ENCODE results near the gene CORO2A. TPM values are rescaled to one million over a fixed set of nuclear protein-coding genes. Genes with fewer than 3 reads are reported as not detected.

Gene CORO2A
- total RNA-seq, 1 donor from 2014 or later, result 2.4 TPM

DNA sequence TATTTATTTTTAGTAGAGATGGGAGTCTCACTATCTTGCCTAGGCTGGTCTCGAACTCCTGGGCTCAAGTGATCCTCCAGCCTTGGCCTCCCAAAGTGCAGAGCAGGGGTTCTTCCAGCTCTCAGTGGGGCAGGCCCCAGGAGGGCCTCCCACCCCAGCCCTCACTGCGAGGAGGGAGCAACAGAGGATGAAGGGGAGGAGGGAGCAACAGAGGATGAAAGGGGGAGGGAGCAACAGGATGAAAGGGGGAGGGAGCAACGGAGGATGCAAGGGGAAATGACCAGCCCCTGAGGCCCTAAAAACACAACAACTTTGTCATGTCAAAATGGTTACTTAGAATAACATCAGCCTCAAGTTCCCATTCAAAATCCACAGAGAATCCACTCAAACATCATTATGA lies 83.4 kb downstream of the CORO2A start:
- no peak for DNase-seq (ENCODE audit: low spot score)
- Mint-ChIP-seq H3K36me3 (no peaks in the 10 kb centered on the region), H3K27me3 (ENCODE audit: insufficient read depth, low read depth) (peaks cover 3% of the 10 kb centered on the region), H3K27ac (no peak overlapping the region), H3K4me1 (no peaks in the 10 kb centered on the region), H3K9me3 (peaks cover 3% of the 10 kb centered on the region), H3K4me3 (no peak overlapping the region)
- no peak overlapping the region for H3K27ac ChIP-seq
- H3K79me2 ChIP-seq (ENCODE audit: low read depth), result no peaks in the 10 kb centered on the region
- H3K4me2 ChIP-seq, result no peak overlapping the region
- peak overlapping the region; percentile 57 for H2AFZ ChIP-seq (replicated peaks)
- no peaks in the 10 kb centered on the region for H4K20me1 ChIP-seq (ENCODE audit: low read depth)
- no peaks in the 10 kb centered on the region for H3F3A ChIP-seq (ENCODE audit: low read depth)
- no peaks in the 10 kb centered on the region for H3K36me3 ChIP-seq
- H3K4me1 ChIP-seq, result no peaks in the 10 kb centered on the region
- H3K9me3 ChIP-seq (ENCODE audit: low read depth), result no peaks in the 10 kb centered on the region
- no peaks in the 10 kb centered on the region for H3K27me3 ChIP-seq
- TF ChIP-seq EZH2phosphoT487 (IDR thresholded peaks at IDR 0.05), result no peak
- no peak for TF ChIP-seq EZH2 (IDR thresholded peaks at IDR 0.05)
- TF ChIP-seq, protein P1, sequence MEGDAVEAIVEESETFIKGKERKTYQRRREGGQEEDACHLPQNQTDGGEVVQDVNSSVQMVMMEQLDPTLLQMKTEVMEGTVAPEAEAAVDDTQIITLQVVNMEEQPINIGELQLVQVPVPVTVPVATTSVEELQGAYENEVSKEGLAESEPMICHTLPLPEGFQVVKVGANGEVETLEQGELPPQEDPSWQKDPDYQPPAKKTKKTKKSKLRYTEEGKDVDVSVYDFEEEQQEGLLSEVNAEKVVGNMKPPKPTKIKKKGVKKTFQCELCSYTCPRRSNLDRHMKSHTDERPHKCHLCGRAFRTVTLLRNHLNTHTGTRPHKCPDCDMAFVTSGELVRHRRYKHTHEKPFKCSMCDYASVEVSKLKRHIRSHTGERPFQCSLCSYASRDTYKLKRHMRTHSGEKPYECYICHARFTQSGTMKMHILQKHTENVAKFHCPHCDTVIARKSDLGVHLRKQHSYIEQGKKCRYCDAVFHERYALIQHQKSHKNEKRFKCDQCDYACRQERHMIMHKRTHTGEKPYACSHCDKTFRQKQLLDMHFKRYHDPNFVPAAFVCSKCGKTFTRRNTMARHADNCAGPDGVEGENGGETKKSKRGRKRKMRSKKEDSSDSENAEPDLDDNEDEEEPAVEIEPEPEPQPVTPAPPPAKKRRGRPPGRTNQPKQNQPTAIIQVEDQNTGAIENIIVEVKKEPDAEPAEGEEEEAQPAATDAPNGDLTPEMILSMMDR (IDR thresholded peaks at IDR 0.05), result no peak
- no peak overlapping the region for H3K4me3 ChIP-seq
- H3K9ac ChIP-seq, result no peak overlapping the region

GRCh38 chr9:98108531-98109031 lies 83.9 kb downstream of the CORO2A start:
- Histone ChIP-seq H3K4me3 (no peak overlapping the region), H4K20me1 (ENCODE audit: low read depth) (no peaks in the 10 kb centered on the region), H3K4me1 (no peaks in the 10 kb centered on the region), H3K4me2 (no peak overlapping the region), H3K27ac (no peak overlapping the region), H3K9ac (no peak overlapping the region), H3K9me3 (ENCODE audit: low read depth) (no peaks in the 10 kb centered on the region), H2AFZ (replicated peaks) (no peak overlapping the region), H3K36me3 (no peaks in the 10 kb centered on the region), H3K79me2 (ENCODE audit: low read depth) (no peaks in the 10 kb centered on the region), H3K27me3 (no peaks in the 10 kb centered on the region), H3F3A (ENCODE audit: low read depth) (no peaks in the 10 kb centered on the region)
- Mint-ChIP-seq H3K4me3 (no peak overlapping the region), H3K4me1 (no peaks in the 10 kb centered on the region), H3K9me3 (peaks cover 3% of the 10 kb centered on the region), H3K27me3 (ENCODE audit: insufficient read depth, low read depth) (peaks cover 3% of the 10 kb centered on the region), H3K27ac (peak overlapping the region; percentile 50), H3K36me3 (no peaks in the 10 kb centered on the region)
- TF ChIP-seq EZH2 (IDR thresholded peaks at IDR 0.05) (no peak), EZH2phosphoT487 (IDR thresholded peaks at IDR 0.05) (no peak)
- TF ChIP-seq, protein P1 (IDR thresholded peaks at IDR 0.05), result no peak
- no peak for DNase-seq (ENCODE audit: low spot score)

GRCh38 chr9:98107926-98108325 lies 84.5 kb downstream of the CORO2A start:
- H4K20me1 ChIP-seq (ENCODE audit: low read depth), result no peaks in the 10 kb centered on the region
- H3K4me2 ChIP-seq, result no peak overlapping the region
- no peak overlapping the region for H3K4me3 ChIP-seq
- H3F3A ChIP-seq (ENCODE audit: low read depth), result no peaks in the 10 kb centered on the region
- Mint-ChIP-seq H3K27me3 (ENCODE audit: insufficient read depth, low read depth) (peaks cover 3% of the 10 kb centered on the region), H3K9me3 (peaks cover 3% of the 10 kb centered on the region), H3K36me3 (no peaks in the 10 kb centered on the region), H3K4me1 (no peaks in the 10 kb centered on the region), H3K4me3 (no peak overlapping the region), H3K27ac (no peak overlapping the region)
- H2AFZ ChIP-seq (replicated peaks), result no peak overlapping the region
- H3K79me2 ChIP-seq (ENCODE audit: low read depth), result no peaks in the 10 kb centered on the region
- H3K27me3 ChIP-seq, result no peaks in the 10 kb centered on the region
- no peak overlapping the region for H3K27ac ChIP-seq
- TF ChIP-seq, protein P1 (IDR thresholded peaks at IDR 0.05), result no peak
- no peak for TF ChIP-seq EZH2phosphoT487 (IDR thresholded peaks at IDR 0.05)
- no peak for TF ChIP-seq EZH2 (IDR thresholded peaks at IDR 0.05)
- no peak for DNase-seq (ENCODE audit: low spot score)
- no peaks in the 10 kb centered on the region for H3K4me1 ChIP-seq
- H3K36me3 ChIP-seq, result no peaks in the 10 kb centered on the region
- no peaks in the 10 kb centered on the region for H3K9me3 ChIP-seq (ENCODE audit: low read depth)
- no peak overlapping the region for H3K9ac ChIP-seq

All from neural progenitor cell (in vitro differentiated cells).